CD4-positive, alpha-beta T cell treated with Interleukin-17A for 4 hours (primary cell): Measurements from ENCODE around the gene GPC5.

Experiments used
- DNase-seq: peaks from one replicate; pipeline ENCODE4 v3.0.0-alpha.2; 2020; ENCODE audit warnings: mixed read lengths

GPC5 gene

GRCh38 chr13:92297971-92298942, 899.8 kb downstream of the GPC5 start:
- no peak for DNase-seq

- no peak for DNase-seq
Observed at GRCh38 chr13:92300651-92301050, 902.2 kb downstream of the GPC5 start.

GRCh38 chr13:92303428-92303827, 905.0 kb downstream of the GPC5 start:
- no peak for DNase-seq

GRCh38 chr13:92307752-92308151, 909.3 kb downstream of the GPC5 start:
- no peak for DNase-seq

- DNase-seq, result no peak
Observed at GRCh38 chr13:92312823-92313222, 914.4 kb downstream of the GPC5 start.

- no peak for DNase-seq
Observed at GRCh38 chr13:92313382-92313781, 915.0 kb downstream of the GPC5 start.

GRCh38 chr13:92315265-92315664, 916.8 kb downstream of the GPC5 start:
- DNase-seq, result no peak

GRCh38 chr13:92316030-92316429, 917.6 kb downstream of the GPC5 start:
- DNase-seq, result no peak

GRCh38 chr13:92317066-92317465, 918.6 kb downstream of the GPC5 start:
- DNase-seq, result no peak

GRCh38 chr13:92320323-92320722, 921.9 kb downstream of the GPC5 start:
- DNase-seq, result no peak

- no peak for DNase-seq
Observed at GRCh38 chr13:92321174-92321573, 922.8 kb downstream of the GPC5 start.

- DNase-seq, result no peak
Observed at GRCh38 chr13:92345627-92346026, 947.2 kb downstream of the GPC5 start.

- DNase-seq, result no peak
Observed at GRCh38 chr13:92346046-92346445, 947.6 kb downstream of the GPC5 start.

GRCh38 chr13:92354583-92354982, 956.2 kb downstream of the GPC5 start:
- DNase-seq, result no peak

- no peak for DNase-seq
Observed at GRCh38 chr13:92355213-92355612, 956.8 kb downstream of the GPC5 start.

- DNase-seq, result no peak
Observed at GRCh38 chr13:92362717-92363116, 964.3 kb downstream of the GPC5 start.

GRCh38 chr13:92365904-92366303, 967.5 kb downstream of the GPC5 start:
- DNase-seq, result no peak

- DNase-seq, result no peak
Observed at GRCh38 chr13:92377396-92377795, 979.0 kb downstream of the GPC5 start.

GRCh38 chr13:92379371-92379770, 981.0 kb downstream of the GPC5 start:
- DNase-seq, result no peak

GRCh38 chr13:92384410-92384809, 986.0 kb downstream of the GPC5 start:
- DNase-seq, result no peak

- no peak for DNase-seq
Observed at GRCh38 chr13:92387245-92387644, 988.8 kb downstream of the GPC5 start.

- DNase-seq, result no peak
Observed at GRCh38 chr13:92390217-92390616, 991.8 kb downstream of the GPC5 start.

GRCh38 chr13:92403606-92404005, 1005.2 kb downstream of the GPC5 start:
- no peak for DNase-seq

GRCh38 chr13:92407858-92408257, 1009.4 kb downstream of the GPC5 start:
- no peak for DNase-seq

- no peak for DNase-seq
Observed at GRCh38 chr13:92412481-92412880, 1014.1 kb downstream of the GPC5 start.
